Suprapubic skin (tissue), 4 donors: ENCODE results near the gene TNFRSF1A. TPM values are rescaled to one million over a fixed set of nuclear protein-coding genes. Genes with fewer than 3 reads are reported as not detected.

ENCODE experiments used
- DNase-seq, 2 donors: peaks; one replicate each; pipeline ENCODE4 v3.0.0-alpha.2; 2019; ENCODE audit warnings: low spot score in 2 of 2
- H3K27ac ChIP-seq: fragments of 200-600 bp; sonication (generic); one replicate; pipeline ENCODE4 v1.5.1; 2019
- H3K27me3 ChIP-seq: fragments of 200-600 bp; sonication (generic); one replicate; pipeline ENCODE4 v1.5.1; 2019
- H3K36me3 ChIP-seq: fragments of 200-600 bp; sonication (generic); one replicate; pipeline ENCODE4 v1.5.1; 2019
- H3K4me1 ChIP-seq: fragments of 200-600 bp; sonication (generic); one replicate; pipeline ENCODE4 v1.5.1; 2019
- H3K4me3 ChIP-seq: fragments of 200-600 bp; sonication (generic); one replicate; pipeline ENCODE4 v1.5.1; 2019; ENCODE audit warnings: mild to moderate bottlenecking
- H3K9me3 ChIP-seq: fragments of 200-600 bp; sonication (generic); one replicate; pipeline ENCODE4 v1.5.1; 2019
- EP300 ChIP-seq: sonication (generic); formaldehyde crosslinking; IDR thresholded peaks from one replicate; pipeline ENCODE4 v1.6.1; 2017; ENCODE audit warnings: antibody characterized with exemption
- POLR2A ChIP-seq, 2 donors: fragments of 450-650 bp; IDR thresholded peaks; one replicate each; pipeline ENCODE4 v1.6.1; 2017; ENCODE audit warnings: antibody characterized with exemption in 2 of 2, mild to moderate bottlenecking in 2 of 2, moderate library complexity in 2 of 2
- POLR2AphosphoS5 ChIP-seq, 3 donors: sonication (generic); formaldehyde crosslinking; IDR thresholded peaks; one replicate each; pipeline ENCODE4 v1.6.1; 2017; ENCODE audit warnings: antibody characterized with exemption in 3 of 3
- WGBS: methylation state at CpG from one replicate; pipeline ENCODE4 v1.1.5; 2018; 5-methylcytosine and 5-hydroxymethylcytosine counted together
- total RNA-seq, 4 donors: library from RNA; depleted of rRNA; stranded (reverse); fragments of >200 nt; gene quantifications; one replicate each; pipeline ENCODE4 v1.1.0, GENCODE V29; 2016
- TF ChIP-seq, protein P1 (sequence below), 2 donors: fragments of 200-600 bp in 1 of 2; fragments of 450-650 bp in 1 of 2; sonication (generic) in 1 of 2; IDR thresholded peaks; one replicate each; pipeline ENCODE4 v1.5.1; 2016 to 2019; ENCODE audit warnings: antibody characterized with exemption in 2 of 2, mild to moderate bottlenecking in 1 of 2, moderate library complexity in 1 of 2

TNFRSF1A gene
- total RNA-seq, 4 donors from 2014 or later: 276 to 352 (median 281) TPM

DNA sequence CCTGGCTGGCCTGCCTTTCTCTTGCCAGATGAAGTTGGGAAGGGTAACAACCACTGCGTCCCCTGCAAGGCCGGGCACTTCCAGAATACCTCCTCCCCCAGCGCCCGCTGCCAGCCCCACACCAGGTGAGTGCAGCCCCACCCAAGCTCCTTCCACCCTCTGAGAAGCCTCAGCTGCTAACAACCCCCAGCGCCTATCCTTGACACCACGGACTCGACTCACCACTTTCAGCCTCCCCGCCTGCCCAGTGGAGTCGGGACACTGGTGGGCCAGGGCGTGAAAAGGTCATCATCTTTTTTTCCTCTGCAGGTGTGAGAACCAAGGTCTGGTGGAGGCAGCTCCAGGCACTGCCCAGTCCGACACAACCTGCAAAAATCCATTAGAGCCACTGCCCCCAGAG is 44.2 kb upstream of the TNFRSF1A start:
- H3K4me1 ChIP-seq: peaks cover 56% of the 10 kb centered on the region
- H3K36me3 ChIP-seq: peaks cover 45% of the 10 kb centered on the region
- DNase-seq: no peak
- TF ChIP-seq POLR2AphosphoS5 (IDR thresholded peaks at IDR 0.05) (no peak), POLR2A (IDR thresholded peaks at IDR 0.05) (no peak), EP300 (no peak)
- TF ChIP-seq, protein P1, sequence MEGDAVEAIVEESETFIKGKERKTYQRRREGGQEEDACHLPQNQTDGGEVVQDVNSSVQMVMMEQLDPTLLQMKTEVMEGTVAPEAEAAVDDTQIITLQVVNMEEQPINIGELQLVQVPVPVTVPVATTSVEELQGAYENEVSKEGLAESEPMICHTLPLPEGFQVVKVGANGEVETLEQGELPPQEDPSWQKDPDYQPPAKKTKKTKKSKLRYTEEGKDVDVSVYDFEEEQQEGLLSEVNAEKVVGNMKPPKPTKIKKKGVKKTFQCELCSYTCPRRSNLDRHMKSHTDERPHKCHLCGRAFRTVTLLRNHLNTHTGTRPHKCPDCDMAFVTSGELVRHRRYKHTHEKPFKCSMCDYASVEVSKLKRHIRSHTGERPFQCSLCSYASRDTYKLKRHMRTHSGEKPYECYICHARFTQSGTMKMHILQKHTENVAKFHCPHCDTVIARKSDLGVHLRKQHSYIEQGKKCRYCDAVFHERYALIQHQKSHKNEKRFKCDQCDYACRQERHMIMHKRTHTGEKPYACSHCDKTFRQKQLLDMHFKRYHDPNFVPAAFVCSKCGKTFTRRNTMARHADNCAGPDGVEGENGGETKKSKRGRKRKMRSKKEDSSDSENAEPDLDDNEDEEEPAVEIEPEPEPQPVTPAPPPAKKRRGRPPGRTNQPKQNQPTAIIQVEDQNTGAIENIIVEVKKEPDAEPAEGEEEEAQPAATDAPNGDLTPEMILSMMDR (IDR thresholded peaks at IDR 0.05): no peak
- H3K27me3 ChIP-seq: no peaks in the 10 kb centered on the region
- no peak overlapping the region for H3K4me3 ChIP-seq
- H3K9me3 ChIP-seq: no peaks in the 10 kb centered on the region
- WGBS: 81% methylated on average over 10 of the region's 11 CpGs
- H3K27ac ChIP-seq: no peak overlapping the region

DNA sequence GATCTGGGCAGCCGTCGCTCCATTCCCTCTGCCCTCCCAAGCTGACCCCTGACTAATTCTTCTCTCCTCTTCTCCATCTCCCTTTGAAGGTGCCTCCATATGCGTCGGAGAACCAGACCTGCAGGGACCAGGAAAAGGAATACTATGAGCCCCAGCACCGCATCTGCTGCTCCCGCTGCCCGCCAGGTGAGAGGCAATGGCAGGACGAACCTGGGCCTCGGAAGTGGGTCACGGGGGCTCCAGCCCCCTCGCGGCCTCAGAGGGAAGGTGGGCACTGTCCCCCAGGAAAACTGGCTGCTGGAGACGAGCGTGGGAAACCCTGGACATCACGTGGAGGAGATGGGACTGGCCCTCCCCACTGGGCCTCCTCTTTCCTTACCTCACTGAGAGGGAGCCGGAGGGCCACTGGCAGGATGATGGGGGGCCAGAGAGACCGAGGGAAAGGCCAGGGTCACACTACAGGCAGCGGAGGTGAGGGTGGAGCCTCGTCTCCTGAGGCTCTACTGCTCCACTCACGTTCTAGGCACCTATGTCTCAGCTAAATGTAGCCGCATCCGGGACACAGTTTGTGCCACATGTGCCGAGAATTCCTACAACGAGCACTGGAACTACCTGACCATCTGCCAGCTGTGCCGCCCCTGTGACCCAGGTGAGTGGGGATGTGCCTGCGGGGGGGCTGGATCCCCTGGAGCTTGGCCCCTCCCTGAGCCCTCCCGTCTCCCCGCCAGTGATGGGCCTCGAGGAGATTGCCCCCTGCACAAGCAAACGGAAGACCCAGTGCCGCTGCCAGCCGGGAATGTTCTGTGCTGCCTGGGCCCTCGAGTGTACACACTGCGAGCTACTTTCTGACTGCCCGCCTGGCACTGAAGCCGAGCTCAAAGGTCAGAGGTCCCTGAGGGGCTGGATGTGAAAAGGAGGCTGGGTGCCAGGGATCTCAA is 42.9 kb upstream of the TNFRSF1A start:
- Histone ChIP-seq H3K4me1 (peaks cover 64% of the 10 kb centered on the region), H3K27me3 (no peaks in the 10 kb centered on the region), H3K36me3 (peaks cover 32% of the 10 kb centered on the region), H3K9me3 (no peaks in the 10 kb centered on the region), H3K4me3 (peak overlapping the region; percentile 73), H3K27ac (peak overlapping the region; percentile 91)
- DNase-seq: no peak
- TF ChIP-seq EP300 (no peak), POLR2A (IDR thresholded peaks at IDR 0.05) (no peak), POLR2AphosphoS5 (IDR thresholded peaks at IDR 0.05) (no peak)
- TF ChIP-seq, protein P1 (IDR thresholded peaks at IDR 0.05): no peak
- WGBS: 39% methylated on average over 17 of the region's 36 CpGs

DNA sequence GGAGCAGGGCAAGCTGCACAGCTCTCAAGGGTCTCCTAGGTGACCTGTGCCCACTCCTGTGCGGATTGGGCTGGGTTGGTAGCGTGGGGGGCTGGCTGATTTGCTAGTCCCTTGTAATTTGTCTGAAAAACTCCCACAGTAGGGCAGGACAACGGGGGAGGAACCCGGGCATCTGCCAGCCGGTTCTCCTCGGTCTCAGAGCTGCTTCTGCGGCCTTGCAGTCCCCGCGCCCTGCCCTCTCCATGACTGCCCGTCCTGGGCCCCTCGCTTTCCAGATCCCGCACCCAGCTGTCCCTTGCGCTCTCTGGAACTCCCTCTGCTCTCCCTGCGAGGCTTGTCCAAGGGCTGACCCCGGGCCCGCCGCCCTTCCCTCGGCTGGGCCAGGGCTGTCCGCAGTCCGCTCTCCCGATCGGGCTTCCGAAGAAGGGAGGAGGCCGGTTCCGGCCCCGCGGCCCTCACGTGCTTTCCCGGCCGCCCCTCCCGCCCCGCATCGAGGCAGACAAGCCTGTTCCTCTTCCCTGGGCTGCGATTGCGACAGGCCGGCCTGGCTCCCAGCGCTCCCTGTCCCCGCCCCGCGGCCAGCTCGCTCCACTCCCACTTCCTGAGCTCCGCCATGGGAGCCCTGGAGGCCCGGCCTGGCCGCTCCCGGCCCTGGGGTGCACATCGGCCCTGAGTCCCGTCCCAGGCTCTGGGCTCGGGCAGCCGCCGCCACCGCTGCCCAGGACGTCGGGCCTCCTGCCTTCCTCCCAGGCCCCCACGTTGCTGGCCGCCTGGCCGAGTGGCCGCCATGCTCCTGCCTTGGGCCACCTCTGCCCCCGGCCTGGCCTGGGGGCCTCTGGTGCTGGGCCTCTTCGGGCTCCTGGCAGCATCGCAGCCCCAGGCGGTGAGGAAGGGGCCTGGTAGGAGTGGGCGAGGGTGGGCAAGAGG is 42.0 kb upstream of the TNFRSF1A start, which contains the start of gene LTBR:
LTBR (plus strand) TSS at position 591 of the 927 bp plus-strand sequence; CDS start at position 788, 197 bp downstream.
- TF ChIP-seq POLR2A (IDR thresholded peaks at IDR 0.05) (peak; percentile 25 to 61), EP300 (no peak), POLR2AphosphoS5 (IDR thresholded peaks at IDR 0.05) (peak; percentile 80 to 98 (median 97))
- TF ChIP-seq, protein P1 (IDR thresholded peaks at IDR 0.05): peak in 1 of 2 donors; percentile 7
- 13% methylated on average over 10 of the region's 62 CpGs for WGBS
- H3K4me1 ChIP-seq: peaks cover 68% of the 10 kb centered on the region

DNA sequence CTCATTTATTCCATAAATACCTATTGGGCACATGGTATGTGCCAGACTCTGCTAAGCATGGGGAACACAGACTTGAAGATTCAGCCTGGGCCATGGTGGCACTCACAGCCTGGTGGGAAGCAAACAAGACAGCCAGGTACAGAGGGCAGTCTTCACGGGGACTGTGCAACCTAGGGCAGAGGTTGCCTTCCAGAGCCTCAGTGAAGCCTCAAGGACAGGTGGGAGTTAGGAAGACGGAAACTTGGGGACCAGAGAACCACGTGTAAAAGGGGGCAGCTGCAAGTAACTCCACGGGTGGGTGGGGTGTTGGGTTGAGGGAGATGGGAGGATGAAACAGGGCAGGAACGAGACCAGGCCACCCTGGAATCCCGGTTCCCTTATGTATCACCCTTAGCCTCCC is 41.1 kb upstream of the TNFRSF1A start:
- Histone ChIP-seq H3K4me1 (peaks cover 72% of the 10 kb centered on the region), H3K4me3 (peak overlapping the region; percentile 73), H3K36me3 (peaks cover 21% of the 10 kb centered on the region), H3K27ac (peak overlapping the region; percentile 91), H3K27me3 (no peaks in the 10 kb centered on the region), H3K9me3 (no peaks in the 10 kb centered on the region)
- DNase-seq: no peak
- 80% methylated on average over 6 of the region's 6 CpGs for WGBS
- TF ChIP-seq, protein P1 (IDR thresholded peaks at IDR 0.05): no peak
- TF ChIP-seq POLR2A (IDR thresholded peaks at IDR 0.05): no peak
- no peak for TF ChIP-seq POLR2AphosphoS5 (IDR thresholded peaks at IDR 0.05)
- no peak for TF ChIP-seq EP300

More for the DNA sequence above, 42.0 kb upstream of the TNFRSF1A start, which contains the start of gene LTBR:
- H3K36me3 ChIP-seq: peaks cover 27% of the 10 kb centered on the region
- DNase-seq: peak; percentile 98 to 99
- peak within 1 kb of the TSS; percentile 91 for H3K27ac ChIP-seq
- H3K27me3 ChIP-seq: no peaks in the 10 kb centered on the region
- peak within 1 kb of the TSS; percentile 73 for H3K4me3 ChIP-seq
- no peaks in the 10 kb centered on the region for H3K9me3 ChIP-seq
